GM18499 (cell line): ENCODE data around the gene CRAMP1.

Experiments
- ATAC-seq: cut with Tn5 transposase; IDR thresholded peaks from one replicate; pipeline ENCODE4 v1.9.1; 2021; ENCODE audit warnings: moderate number of reproducible peaks; ENCODE audit not compliant: insufficient read depth, unreplicated experiment

The CRAMP1 gene

DNA sequence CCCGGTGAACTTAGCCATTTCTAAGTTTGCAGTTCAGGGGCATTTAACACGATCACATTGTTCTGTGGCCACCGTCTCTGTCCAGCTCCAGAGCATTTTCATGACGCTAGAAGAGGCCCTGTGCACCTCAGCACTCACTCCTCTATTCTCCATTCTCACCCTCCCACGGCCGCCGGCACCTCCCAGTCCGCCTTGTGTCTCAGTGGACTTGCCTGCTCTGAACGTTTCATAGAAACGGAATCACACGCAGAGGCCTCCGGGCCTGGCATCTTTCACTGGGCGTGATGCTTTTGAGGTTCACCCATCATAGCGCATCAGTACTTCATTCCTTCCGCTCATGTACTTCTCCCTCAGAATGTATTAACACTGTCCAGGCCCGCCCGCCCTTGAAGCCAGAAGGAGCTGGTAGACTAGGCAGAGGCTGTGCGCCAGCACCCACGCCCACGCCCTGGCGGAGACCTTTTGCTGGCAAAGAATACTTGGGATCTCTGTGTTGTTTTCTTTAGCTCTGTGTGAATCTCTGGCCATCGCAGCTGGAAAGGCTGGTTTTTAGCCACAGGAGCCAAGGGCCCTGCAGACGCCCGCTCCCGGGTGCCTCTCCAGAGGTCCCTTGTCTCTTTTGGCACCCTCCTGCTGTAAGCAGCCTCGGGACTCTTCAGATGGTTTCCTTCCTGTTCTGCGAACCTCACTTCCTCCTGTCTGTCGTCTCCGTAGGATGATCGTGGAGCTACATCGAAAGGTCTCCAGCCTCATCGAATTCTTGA, 42.5 kb downstream of the CRAMP1 start:
- ATAC-seq, result no peak

DNA sequence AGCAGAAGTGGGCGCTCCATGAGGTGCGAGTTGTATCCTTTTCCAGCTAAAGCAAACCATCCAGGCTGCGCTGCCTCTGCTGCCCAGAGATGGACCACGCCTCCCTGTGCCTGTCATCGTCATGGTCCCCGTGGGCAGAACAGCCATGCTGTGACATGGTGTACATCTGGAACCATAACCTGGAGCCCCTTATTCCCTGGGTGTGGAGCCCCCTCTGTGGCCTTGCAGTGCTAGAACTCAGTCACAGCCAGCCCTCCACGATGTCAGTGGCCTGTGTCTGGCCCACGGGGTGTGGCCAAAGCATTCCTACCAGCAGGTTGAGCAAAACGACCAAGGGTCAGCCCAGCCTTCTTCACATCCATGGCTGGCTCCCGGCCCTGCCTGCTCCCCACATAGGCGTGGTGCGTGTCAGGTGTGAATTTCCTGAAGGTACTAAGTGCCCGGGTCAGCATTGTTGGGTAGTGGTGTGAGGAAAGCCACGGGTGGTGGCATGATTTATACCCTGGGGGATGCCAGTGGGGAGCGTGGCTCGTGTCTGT, 43.2 kb downstream of the CRAMP1 start:
- ATAC-seq, result no peak

DNA sequence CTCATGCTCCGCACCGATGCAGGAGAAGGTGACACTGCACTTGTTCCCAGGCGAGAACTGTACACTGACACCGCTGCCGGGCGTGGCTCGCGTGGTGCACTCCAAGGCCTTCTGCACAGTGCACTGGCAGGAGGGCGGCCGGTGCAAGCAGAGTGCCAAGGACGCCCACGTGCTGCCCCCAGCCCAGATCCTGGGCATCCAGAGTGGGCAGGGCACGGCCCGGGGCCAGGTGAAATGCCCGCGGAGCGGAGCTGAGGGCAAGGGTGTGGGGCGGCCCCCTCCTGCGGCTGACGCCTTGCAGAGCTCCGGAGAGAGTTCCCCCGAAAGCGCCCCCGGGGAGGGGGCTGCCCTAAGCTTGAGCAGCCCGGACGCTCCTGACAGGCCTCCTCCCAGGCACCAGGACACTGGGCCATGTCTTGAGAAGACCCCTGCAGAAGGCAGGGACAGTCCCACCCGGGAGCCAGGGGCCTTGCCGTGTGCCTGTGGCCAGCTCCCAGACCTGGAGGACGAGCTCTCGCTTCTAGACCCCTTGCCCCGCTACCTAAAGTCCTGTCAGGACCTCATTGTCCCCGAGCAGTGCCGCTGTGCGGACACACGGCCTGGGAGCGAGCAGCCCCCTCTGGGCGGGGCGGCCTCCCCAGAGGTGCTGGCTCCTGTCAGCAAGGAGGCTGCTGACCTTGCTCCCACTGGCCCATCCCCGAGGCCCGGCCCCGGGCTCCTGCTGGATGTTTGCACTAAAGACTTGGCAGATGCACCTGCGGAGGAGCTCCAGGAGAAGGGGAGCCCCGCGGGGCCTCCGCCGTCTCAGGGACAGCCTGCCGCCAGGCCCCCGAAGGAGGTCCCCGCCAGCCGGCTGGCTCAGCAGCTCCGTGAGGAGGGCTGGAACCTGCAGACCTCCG, 44.0 kb downstream of the CRAMP1 start:
- no peak for ATAC-seq

- no peak for ATAC-seq
Measured at GRCh38 chr16:1656808-1657617, 44.9 kb downstream of the CRAMP1 start.

- ATAC-seq, result no peak
Measured at GRCh38 chr16:1657841-1658240, 45.7 kb downstream of the CRAMP1 start.

GRCh38 chr16:1659031-1659430, 46.9 kb downstream of the CRAMP1 start:
- no peak for ATAC-seq

GRCh38 chr16:1661826-1662225, 49.7 kb downstream of the CRAMP1 start:
- no peak for ATAC-seq

GRCh38 chr16:1662543-1662942, 50.4 kb downstream of the CRAMP1 start:
- no peak for ATAC-seq

DNA sequence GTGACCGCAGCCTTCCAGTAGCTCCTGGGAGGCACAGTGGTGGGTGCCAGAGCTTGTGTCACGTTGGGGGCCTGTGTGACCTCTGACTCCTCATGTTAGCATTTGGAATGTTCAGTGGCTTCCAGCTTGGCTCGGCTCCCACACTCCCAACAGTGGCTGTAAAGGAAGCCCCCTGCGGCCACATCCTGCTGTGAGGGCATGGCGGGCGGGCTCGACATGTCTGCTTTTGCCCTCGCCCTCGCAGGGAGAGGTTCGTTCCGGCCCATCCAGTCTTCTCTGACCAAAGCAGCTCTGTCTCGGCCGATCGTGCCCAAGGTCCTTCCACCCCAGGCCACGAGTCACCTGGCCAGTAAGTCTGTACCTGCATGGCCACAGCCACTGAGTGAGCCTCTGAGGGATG, 53.7 kb downstream of the CRAMP1 start:
- ATAC-seq, result no peak

GRCh38 chr16:1666316-1666715, 54.2 kb downstream of the CRAMP1 start:
- no peak for ATAC-seq

GRCh38 chr16:1667271-1667670, 55.1 kb downstream of the CRAMP1 start:
- ATAC-seq, result no peak

- ATAC-seq, result no peak
Measured at GRCh38 chr16:1667916-1668315, 55.8 kb downstream of the CRAMP1 start.

GRCh38 chr16:1668612-1669319, 56.6 kb downstream of the CRAMP1 start:
- no peak for ATAC-seq

- no peak for ATAC-seq
Measured at GRCh38 chr16:1669698-1670097, 57.5 kb downstream of the CRAMP1 start.

- no peak for ATAC-seq
Measured at GRCh38 chr16:1670371-1670770, 58.2 kb downstream of the CRAMP1 start.

- no peak for ATAC-seq
Measured at GRCh38 chr16:1670866-1671265, 58.7 kb downstream of the CRAMP1 start.

- ATAC-seq, result no peak
Measured at GRCh38 chr16:1673424-1674151, 61.4 kb downstream of the CRAMP1 start.

GRCh38 chr16:1674306-1674705, 62.1 kb downstream of the CRAMP1 start:
- no peak for ATAC-seq
